K562 treated with DMSO at 1 percent for 4 hours (cell line): ENCODE data around the gene FKBP5. TPM values are rescaled to one million over a fixed set of nuclear protein-coding genes. Genes with fewer than 3 reads are reported as not detected.

Experiments
- total RNA-seq: library from RNA; unstranded; fragments of 300-600 nt; gene quantifications from 2 replicates; pipeline ENCODE4 v1.2.3, GENCODE V29; 2022; ENCODE audit not compliant: insufficient read depth

FKBP5 gene
- total RNA-seq: 31.4 and 37.9 TPM in 2 replicates

DNA sequence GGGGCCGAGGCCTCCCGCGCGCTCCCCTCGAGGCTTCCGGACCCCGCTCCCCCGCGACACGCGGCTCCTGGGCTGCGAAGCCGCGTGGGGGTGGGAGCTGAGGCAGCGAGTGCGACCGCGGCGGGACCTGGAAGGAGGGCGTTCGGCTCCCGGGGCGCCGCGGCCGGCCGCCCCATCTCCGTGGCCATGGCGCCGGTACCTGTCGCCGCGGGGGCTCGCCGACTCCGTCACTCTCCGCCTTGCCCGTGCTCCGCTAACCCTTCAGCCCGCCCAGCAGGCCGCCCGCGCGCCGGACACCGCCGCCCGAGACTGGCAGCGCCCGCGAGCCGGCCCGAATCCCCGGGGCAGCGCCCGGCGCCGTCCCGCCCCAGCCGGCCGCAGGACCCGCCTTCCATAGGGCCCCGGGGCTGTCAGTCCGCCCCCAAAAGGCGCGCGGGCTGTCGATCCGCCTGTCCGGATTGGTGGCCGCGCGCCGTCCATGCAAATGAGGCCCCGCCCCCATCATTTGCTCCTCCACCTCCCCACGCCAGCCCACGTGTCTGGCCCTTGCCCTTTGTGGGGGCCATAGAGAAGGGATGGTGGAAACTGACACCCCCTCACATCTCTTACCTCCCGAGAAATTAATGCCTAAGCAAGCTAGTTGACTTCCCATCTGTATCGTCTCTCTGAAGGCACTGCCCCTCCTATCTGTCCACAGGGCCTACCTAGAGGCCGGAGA is at the start of gene FKBP5:
FKBP5 (minus strand) TSS at position 311 of the 718 bp plus-strand sequence. CDS start 46,091 bp downstream, outside the sequence.

DNA sequence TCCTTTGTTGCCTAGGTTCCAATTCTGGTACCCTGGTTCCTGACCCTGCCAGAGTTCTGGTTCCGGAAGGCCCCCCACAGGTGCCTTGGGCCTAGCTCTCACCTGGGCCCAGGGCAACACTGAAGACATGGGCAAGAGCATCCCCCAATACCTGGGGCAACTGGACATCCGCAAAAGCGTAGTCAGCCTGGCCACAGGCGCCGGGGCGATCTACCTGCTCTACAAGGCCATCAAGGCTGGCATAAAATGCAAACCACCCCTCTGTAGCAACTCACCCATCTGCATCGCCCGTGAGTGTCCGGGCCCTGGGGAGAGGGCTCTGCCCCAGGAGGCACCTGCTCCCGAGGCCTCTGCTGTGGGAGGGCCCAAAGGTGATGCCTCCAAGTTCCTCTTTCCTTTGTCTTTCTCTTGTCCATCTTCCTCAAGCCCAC is 48.3 kb upstream of the FKBP5 start, which contains the start of gene ARMC12:
ARMC12 (plus strand) TSS at position 51 of the 431 bp plus-strand sequence; CDS start at position 128, 77 bp downstream.

Other genes starting within 250 kb of the FKBP5 start
- 11.7 and 14.6 TPM in 2 replicates for gene FANCE, start 236.6 kb downstream of the FKBP5 start, total RNA-seq
- 3,352 and 3,520 TPM in 2 replicates for gene RPL10A, start 220.5 kb downstream of the FKBP5 start, total RNA-seq
- 8.9 and 9.2 TPM in 2 replicates for gene TEAD3, start 191.8 kb downstream of the FKBP5 start, total RNA-seq
- not detected in 2 replicates for gene TULP1, start 176.0 kb downstream of the FKBP5 start, total RNA-seq
- not detected in 2 replicates for gene ARMC12, start 48.1 kb upstream of the FKBP5 start, total RNA-seq
- not detected in 2 replicates for gene CLPSL2, start 87.7 kb upstream of the FKBP5 start, total RNA-seq
- gene CLPSL1, start 92.1 kb upstream of the FKBP5 start, total RNA-seq: not detected in 2 replicates
- not detected in 2 replicates for gene CLPS, start 108.4 kb upstream of the FKBP5 start, total RNA-seq
- not detected in 2 replicates for gene LHFPL5, start 116.4 kb upstream of the FKBP5 start, total RNA-seq
- gene SRPK1, start 232.2 kb upstream of the FKBP5 start, total RNA-seq: 32.5 and 44.1 TPM in 2 replicates